SK-N-SH treated with all-trans-retinoic acid at 6 μM for 48 hours (cell line): ENCODE data around the gene DPT.

Experiments used
- ATAC-seq: fragments of 200-7000 bp; cut with Tn5 transposase; 3 replicates; pipeline ENCODE4 v1.9.1; 2020; ENCODE audit warnings: mild to moderate bottlenecking, moderate library complexity
- ARNTL ChIP-seq: fragments of 450-650 bp; formaldehyde crosslinking; IDR thresholded peaks from 2 replicates; pipeline ENCODE4 v1.5.0; 2020; ENCODE audit warnings: low read depth, mild to moderate bottlenecking, moderate library complexity, borderline replicate concordance
- CREB5 ChIP-seq: fragments of 250-450 bp; sonication (Bioruptor Pico); IDR thresholded peaks from 2 replicates; pipeline ENCODE4 v1.5.1; 2020; ENCODE audit warnings: low read depth, mild to moderate bottlenecking, moderate library complexity
- CSDC2 ChIP-seq: fragments of 250-450 bp; sonication (Bioruptor Pico); IDR thresholded peaks from 2 replicates; pipeline ENCODE4 v1.5.0; 2020; ENCODE audit warnings: mild to moderate bottlenecking, moderate library complexity
- CSRNP3 ChIP-seq: fragments of 250-450 bp; sonication (Bioruptor Pico); IDR thresholded peaks from 2 replicates; pipeline ENCODE4 v1.5.1; 2021; ENCODE audit warnings: mild to moderate bottlenecking, moderate library complexity
- ESRRG ChIP-seq: fragments of 250-450 bp; sonication (Bioruptor Pico); IDR thresholded peaks from 2 replicates; pipeline ENCODE4 v1.6.1; 2021; ENCODE audit warnings: mild to moderate bottlenecking
- GLIS3 ChIP-seq: fragments of 250-450 bp; sonication (Bioruptor Pico); IDR thresholded peaks from 2 replicates; pipeline ENCODE4 v1.5.0; 2020; ENCODE audit warnings: mild to moderate bottlenecking, moderate library complexity
- ISL1 ChIP-seq: fragments of 250-450 bp; sonication (Bioruptor Pico); IDR thresholded peaks from 2 replicates; pipeline ENCODE4 v2.1.2; 2022; ENCODE audit warnings: mild to moderate bottlenecking, moderate library complexity
- OSR1 ChIP-seq: fragments of 250-450 bp; sonication (Bioruptor Pico); IDR thresholded peaks from 2 replicates; pipeline ENCODE4 v1.8.0; 2022; ENCODE audit warnings: moderate library complexity, mild to moderate bottlenecking, inconsistent platforms
- PATZ1 ChIP-seq: fragments of 250-450 bp; sonication (Bioruptor Pico); IDR thresholded peaks from 2 replicates; pipeline ENCODE4 v1.8.0; 2020; ENCODE audit warnings: mild to moderate bottlenecking, moderate library complexity, borderline replicate concordance
- PPARA ChIP-seq: fragments of 250-450 bp; sonication (Bioruptor Pico); IDR thresholded peaks from 2 replicates; pipeline ENCODE4 v1.5.0; 2020; ENCODE audit warnings: mild to moderate bottlenecking, borderline replicate concordance
- RARB ChIP-seq: fragments of 250-450 bp; sonication (Bioruptor Pico); IDR thresholded peaks from 2 replicates; pipeline ENCODE4 v1.8.0; 2021; ENCODE audit warnings: mild to moderate bottlenecking, moderate library complexity
- TCF4 ChIP-seq: fragments of 250-450 bp; sonication (Bioruptor Pico); IDR thresholded peaks from 2 replicates; pipeline ENCODE4 v1.8.0; 2021; ENCODE audit warnings: mild to moderate bottlenecking, moderate library complexity, borderline replicate concordance
- TOX ChIP-seq: fragments of 250-450 bp; sonication (Bioruptor Pico); IDR thresholded peaks from 2 replicates; pipeline ENCODE4 v1.8.0; 2021; ENCODE audit warnings: mild to moderate bottlenecking, moderate library complexity, borderline replicate concordance
- ZC3H10 ChIP-seq: fragments of 250-450 bp; sonication (Bioruptor Pico); IDR thresholded peaks from 2 replicates; pipeline ENCODE4 v1.5.1; 2021; ENCODE audit warnings: mild to moderate bottlenecking, moderate library complexity
- ZFP3 ChIP-seq: fragments of 250-450 bp; sonication (Bioruptor Pico); IDR thresholded peaks from 2 replicates; pipeline ENCODE4 v1.5.0; 2020; ENCODE audit warnings: mild to moderate bottlenecking, moderate library complexity
- ZFP30 ChIP-seq: fragments of 450-650 bp; formaldehyde crosslinking; IDR thresholded peaks from 2 replicates; pipeline ENCODE4 v1.5.0; 2022; ENCODE audit warnings: mild to moderate bottlenecking, moderate library complexity
- ZNF565 ChIP-seq: fragments of 450-650 bp; formaldehyde crosslinking; conservative IDR thresholded peaks from 2 replicates; pipeline ENCODE4 v1.5.0; 2020; ENCODE audit warnings: low read depth, mild to moderate bottlenecking, moderate library complexity
- ZNF70 ChIP-seq: fragments of 450-650 bp; formaldehyde crosslinking; IDR thresholded peaks from 2 replicates; pipeline ENCODE4 v1.5.0; 2020; ENCODE audit warnings: mild to moderate bottlenecking, moderate library complexity
- ZNF8 ChIP-seq: fragments of 450-650 bp; formaldehyde crosslinking; IDR thresholded peaks from 2 replicates; pipeline ENCODE4 v1.5.0; 2020; ENCODE audit warnings: mild to moderate bottlenecking, moderate library complexity
- TF ChIP-seq, protein P1 (sequence below): fragments of 250-450 bp; sonication (Bioruptor Pico); IDR thresholded peaks from 2 replicates; pipeline ENCODE4 v1.8.0; 2021; ENCODE audit warnings: low read depth, mild to moderate bottlenecking, moderate library complexity, borderline replicate concordance

Gene DPT

DNA sequence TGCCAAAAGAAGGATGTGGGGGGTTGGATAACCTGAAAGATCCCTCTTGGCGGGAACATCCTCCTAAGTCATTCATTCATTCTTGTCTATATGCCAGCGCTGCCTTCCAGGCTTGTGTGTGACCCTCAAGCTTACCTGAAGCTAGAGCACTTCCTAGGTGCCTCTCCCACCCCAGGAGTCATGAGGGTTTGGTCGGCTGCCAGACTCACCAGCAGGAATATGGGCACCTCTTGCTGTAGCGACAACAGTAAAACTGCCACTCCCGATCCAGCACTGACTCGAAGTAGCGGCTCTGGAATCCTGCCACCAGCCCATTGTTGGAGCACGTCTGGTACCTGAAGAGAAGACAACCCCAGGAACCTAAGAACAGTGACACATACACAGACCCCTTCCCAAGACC lies 15.0 kb downstream of the DPT start:
- no peak for TF ChIP-seq CSDC2 (CRISPR knock-in tag)
- TF ChIP-seq, all 23 proteins: peak for 0
- no peak for ATAC-seq

DNA sequence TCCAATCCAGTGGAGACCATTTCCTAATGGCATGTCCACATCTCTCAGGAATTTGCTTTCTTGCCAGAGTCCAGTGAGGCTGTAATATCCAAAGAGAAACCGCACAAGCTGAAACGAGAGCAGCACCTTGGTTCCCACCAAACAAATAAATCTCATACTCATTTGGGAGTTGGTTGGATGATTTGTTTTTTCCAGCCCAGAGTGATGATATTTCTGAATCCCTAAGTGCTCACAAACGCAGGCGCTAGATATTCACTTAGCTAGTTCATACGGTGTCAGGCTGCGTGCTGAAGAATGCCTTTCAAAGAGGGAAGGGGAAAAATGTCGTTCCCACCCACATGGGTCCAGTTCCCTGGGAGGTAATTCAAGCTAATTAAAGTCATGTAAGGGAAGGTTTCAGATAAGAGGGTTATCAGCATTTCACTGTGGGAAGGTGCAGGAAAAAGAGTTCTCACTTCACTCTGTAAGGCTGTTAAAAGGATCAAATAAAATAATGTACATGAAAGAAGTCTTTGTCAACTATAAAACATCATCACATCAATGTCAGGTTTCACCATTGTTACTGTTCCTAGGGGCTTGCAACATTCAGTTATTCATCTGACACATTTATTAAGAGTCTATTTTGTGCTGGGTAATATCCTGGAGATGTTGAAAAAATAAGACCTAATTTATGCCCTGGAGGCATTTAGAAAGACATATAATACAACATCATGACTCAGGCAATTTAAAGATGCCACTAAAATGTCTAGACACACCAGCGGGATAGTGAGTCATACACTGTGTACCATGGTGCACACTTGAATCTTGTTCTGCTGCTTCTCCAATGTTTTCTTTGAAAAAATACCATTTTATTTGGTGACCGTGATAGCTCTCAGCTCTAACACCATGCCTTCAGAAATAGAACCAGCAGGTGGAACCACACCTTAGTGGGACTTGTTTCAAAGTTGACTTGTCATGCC lies 19.3 kb downstream of the DPT start:
- TF ChIP-seq OSR1: peak; percentile 44; the same call in 1 of the 2 replicates
- TF ChIP-seq ZC3H10: peak; percentile 90; the same call in 1 of the 2 replicates
- peak; percentile 88; the same call in 1 of the 2 replicates for TF ChIP-seq TOX
- TF ChIP-seq CSRNP3 (CRISPR knock-in tag): no peak
- TF ChIP-seq ZNF565 (CRISPR knock-in tag): no peak
- peak; percentile 82; the same call in 1 of the 2 replicates for TF ChIP-seq RARB
- peak; percentile 90 for ATAC-seq

GRCh38 chr1:168708698-168709404 lies 20.2 kb downstream of the DPT start:
- TF ChIP-seq ZC3H10 (peak; percentile 14; the same call in 1 of the 2 replicates), CSRNP3 (CRISPR knock-in tag) (no peak), TOX (peak; percentile 30; the same call in 1 of the 2 replicates)
- TF ChIP-seq, protein P1, sequence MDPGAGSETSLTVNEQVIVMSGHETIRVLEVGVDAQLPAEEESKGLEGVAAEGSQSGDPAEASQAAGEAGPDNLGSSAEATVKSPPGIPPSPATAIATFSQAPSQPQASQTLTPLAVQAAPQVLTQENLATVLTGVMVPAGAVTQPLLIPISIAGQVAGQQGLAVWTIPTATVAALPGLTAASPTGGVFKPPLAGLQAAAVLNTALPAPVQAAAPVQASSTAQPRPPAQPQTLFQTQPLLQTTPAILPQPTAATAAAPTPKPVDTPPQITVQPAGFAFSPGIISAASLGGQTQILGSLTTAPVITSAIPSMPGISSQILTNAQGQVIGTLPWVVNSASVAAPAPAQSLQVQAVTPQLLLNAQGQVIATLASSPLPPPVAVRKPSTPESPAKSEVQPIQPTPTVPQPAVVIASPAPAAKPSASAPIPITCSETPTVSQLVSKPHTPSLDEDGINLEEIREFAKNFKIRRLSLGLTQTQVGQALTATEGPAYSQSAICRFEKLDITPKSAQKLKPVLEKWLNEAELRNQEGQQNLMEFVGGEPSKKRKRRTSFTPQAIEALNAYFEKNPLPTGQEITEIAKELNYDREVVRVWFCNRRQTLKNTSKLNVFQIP: peak; percentile 27; the same call in 1 of the 2 replicates
- ATAC-seq: peak; percentile 87

GRCh38 chr1:168706391-168706992 lies 22.5 kb downstream of the DPT start:
- ATAC-seq: no peak
- TF ChIP-seq ARNTL (CRISPR knock-in tag): no peak
- no peak for TF ChIP-seq CREB5 (CRISPR knock-in tag)
- no peak for TF ChIP-seq ZNF70 (CRISPR knock-in tag)
- TF ChIP-seq PPARA (CRISPR knock-in tag): no peak
- TF ChIP-seq, protein P1: no peak
- no peak for TF ChIP-seq TOX
- TF ChIP-seq CSDC2 (CRISPR knock-in tag): no peak
- TF ChIP-seq ZNF8: no peak
- TF ChIP-seq PATZ1 (CRISPR knock-in tag): no peak
- no peak for TF ChIP-seq ISL1
- TF ChIP-seq TCF4: no peak
- TF ChIP-seq GLIS3 (CRISPR knock-in tag): no peak
- no peak for TF ChIP-seq ZFP30 (CRISPR knock-in tag)
- TF ChIP-seq ESRRG (CRISPR knock-in tag): no peak
- no peak for TF ChIP-seq ZFP3
- no peak for TF ChIP-seq ZNF565 (CRISPR knock-in tag)
